Measurements from ENCODE around the gene VRK1.

VRK1 gene

DNA sequence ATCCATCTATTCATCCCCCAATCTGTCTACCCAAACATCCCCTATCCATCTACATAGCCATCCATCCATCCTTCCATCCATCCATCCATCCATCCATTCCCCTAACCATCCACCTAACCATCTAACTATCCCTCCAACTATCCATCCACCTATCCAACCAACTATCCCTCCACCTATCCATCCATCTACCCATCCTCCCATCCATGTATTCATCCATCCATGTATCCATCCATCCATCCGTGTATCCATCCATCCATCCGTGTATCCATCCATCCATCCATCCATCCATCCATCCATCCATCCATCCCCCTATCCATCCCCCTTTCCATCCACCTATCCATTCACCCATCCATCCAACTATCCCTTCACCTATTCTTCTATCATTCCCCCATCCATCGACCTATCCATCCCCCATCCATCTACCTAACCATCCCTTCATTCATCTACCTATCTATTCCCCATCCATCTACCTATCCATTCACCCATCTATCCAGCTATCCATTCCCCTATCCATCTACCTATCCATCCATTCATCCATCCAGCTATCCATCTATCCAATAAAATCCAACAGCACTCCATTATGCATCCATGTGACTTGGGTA is 131.7 kb downstream of the VRK1 start:
- DNase-seq, result no peak

DNA sequence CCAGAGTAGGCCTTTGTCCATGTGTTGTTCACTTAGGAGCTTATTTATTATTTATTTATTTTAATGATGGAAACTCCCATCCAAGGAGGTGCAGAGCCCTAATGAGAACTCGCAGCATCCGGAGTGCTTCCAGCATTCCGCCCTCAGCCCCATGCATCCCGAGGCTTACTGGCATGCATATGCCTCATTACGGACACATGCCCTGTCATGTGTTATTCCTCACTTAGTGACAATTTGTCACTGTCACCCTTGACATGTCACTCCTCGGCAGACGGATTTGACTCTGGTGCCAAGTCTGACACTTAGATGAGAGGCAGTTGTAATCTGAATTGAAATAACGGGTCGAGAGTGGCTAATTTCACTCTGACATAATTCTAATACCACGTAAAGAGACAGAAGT is 132.8 kb downstream of the VRK1 start:
- DNase-seq, result no peak

DNA sequence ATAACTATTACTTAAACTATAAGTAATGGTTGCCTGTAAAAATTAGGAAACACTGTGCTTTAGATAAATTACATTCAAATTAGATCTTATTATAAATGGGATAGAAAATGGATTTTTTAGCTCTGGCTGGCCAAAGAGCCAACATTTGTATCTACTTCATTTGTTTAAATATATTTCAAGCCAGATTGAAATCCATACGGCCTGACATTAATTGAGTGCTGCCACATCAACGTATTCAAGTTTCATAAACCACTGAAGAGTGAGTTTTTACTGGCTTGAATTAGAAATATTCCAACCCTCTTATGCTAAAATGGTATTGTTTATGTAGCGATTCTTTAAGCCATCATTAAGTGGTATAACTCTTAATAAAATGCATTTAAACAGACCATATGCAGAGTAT is 133.3 kb downstream of the VRK1 start:
- no peak for DNase-seq

Measured in DMS53 (cell line).